CD4-positive, alpha-beta T cell (primary cell): ENCODE data around the gene COPS3. TPM values are rescaled to one million over a fixed set of nuclear protein-coding genes. Genes with fewer than 3 reads are reported as not detected.
"Not testable (repeated sequence)": the region's sequence is repeated elsewhere in the genome, so short reads cannot be mapped to it uniquely, and the experiment has no call there.

Source experiments
- ATAC-seq: fragments of 200-7000 bp; cut with Tn5 transposase; one replicate; pipeline ENCODE4 v1.10.0; 2022; ENCODE audit warnings: mild to moderate bottlenecking; ENCODE audit not compliant: poor library complexity
- CTCF ChIA-PET: fragments of 350-600 bp; sonication (Branson Sonifier 250); formaldehyde crosslinking; loops from one replicate; lab custom pipeline; 2021; ENCODE audit warnings: antibody characterized with exemption, inconsistent platforms; lab: Charles Lee
- POLR2A ChIA-PET: fragments of 350-600 bp; sonication (Branson Sonifier 250); formaldehyde crosslinking; loops from one replicate; lab custom pipeline; 2021; ENCODE audit warnings: antibody characterized with exemption, inconsistent platforms; lab: Charles Lee
- DNase-seq, 14 experiments: peaks; one replicate each; pipeline ENCODE4 v3.0.0-alpha.2; 2013 to 2020; ENCODE audit warnings: mixed read lengths in 2 of 14
- H3K27ac ChIP-seq, 2 donors: one replicate each; pipeline versions ENCODE4 v1.5.1 to v1.7.0; 2013; ENCODE audit warnings: low read length in 2 of 2, low read depth in 1 of 2, mild to moderate bottlenecking in 1 of 2
- H3K27me3 ChIP-seq, 2 experiments: 1 replicate in 1 of 2; 2 replicates in 1 of 2; pipeline versions ENCODE4 v1.6.1 to v1.7.0; 2013; ENCODE audit warnings: low read length in 2 of 2, control low read depth in 1 of 2, mild to moderate bottlenecking in 1 of 2, moderate library complexity in 1 of 2; ENCODE audit not compliant: insufficient read depth in 2 of 2, control insufficient read depth in 1 of 2
- H3K36me3 ChIP-seq: one replicate; pipeline ENCODE4 v1.6.1; 2013; ENCODE audit warnings: low read length, control low read depth; ENCODE audit not compliant: insufficient read depth
- H3K4me1 ChIP-seq: one replicate; pipeline ENCODE4 v1.6.1; 2013; ENCODE audit warnings: low read length, control low read depth; ENCODE audit not compliant: insufficient read depth
- H3K4me3 ChIP-seq: one replicate; pipeline ENCODE4 v1.5.1; 2013; ENCODE audit warnings: mild to moderate bottlenecking, low read length, moderate library complexity
- H3K9me3 ChIP-seq, 2 experiments: 1 replicate in 1 of 2; 2 replicates in 1 of 2; pipeline versions ENCODE4 v1.6.1 to v1.7.0; 2013; ENCODE audit warnings: low read length in 2 of 2, mild to moderate bottlenecking in 2 of 2, control low read depth in 1 of 2, moderate library complexity in 1 of 2; ENCODE audit not compliant: control insufficient read depth in 1 of 2, insufficient read depth in 1 of 2
- H3K27ac Mint-ChIP-seq: one replicate; pipeline ENCODE4 v1.8.0; 2020; ENCODE audit warnings: mixed read lengths
- H3K27me3 Mint-ChIP-seq: one replicate; pipeline ENCODE4 v1.8.0; 2021; ENCODE audit warnings: mixed read lengths
- H3K36me3 Mint-ChIP-seq: one replicate; pipeline ENCODE4 v1.8.0; 2021; ENCODE audit warnings: low read depth, mixed read lengths
- H3K4me1 Mint-ChIP-seq: one replicate; pipeline ENCODE4 v1.8.0; 2021; ENCODE audit warnings: low read depth, mixed read lengths
- H3K4me3 Mint-ChIP-seq: one replicate; pipeline ENCODE4 v1.8.0; 2020; ENCODE audit warnings: mild to moderate bottlenecking, mixed read lengths
- H3K9me3 Mint-ChIP-seq: one replicate; pipeline ENCODE4 v1.8.0; 2020; ENCODE audit warnings: mixed read lengths
- CTCF ChIP-seq: fragments of 200-600 bp; IDR thresholded peaks from one replicate; pipeline ENCODE4 v1.8.0; 2022; ENCODE audit warnings: antibody characterized with exemption, mild to moderate bottlenecking
- intact Hi-C, 2 experiments: fragments of 100-400 bp; cut with DNase I in 1 of 2; cut with micrococcal nuclease in 1 of 2; formaldehyde crosslinking; loops; one replicate each; pipeline versions ENCODE4 v1.15.1 to v1.9.0; 2023 to 2025; cut with DNase I, micrococcal nuclease
- total RNA-seq, 174 experiments: library from RNA in 2 of 174; stranded (reverse) in 2 of 174; gene quantifications; one replicate each; pipeline ENCODE4 v1.2.3 and lab custom pipeline; 2021 to 2026

COPS3 gene
- total RNA-seq, 2 experiments from 2014 or later: 73.1 to 75.0 TPM

- Mint-ChIP-seq H3K9me3 (no peaks in the 10 kb centered on the region), H3K4me1 (peaks cover 6% of the 10 kb centered on the region), H3K27ac (no peak overlapping the region), H3K27me3 (no peaks in the 10 kb centered on the region), H3K4me3 (no peak overlapping the region), H3K36me3 (peaks cover 73% of the 10 kb centered on the region)
- Histone ChIP-seq H3K36me3 (peaks cover 62% of the 10 kb centered on the region), H3K4me1 (peaks cover 2% of the 10 kb centered on the region), H3K4me3 (no peak overlapping the region), H3K27me3 (no peaks in the 10 kb centered on the region), H3K9me3 (no peaks in the 10 kb centered on the region), H3K27ac (no peak overlapping the region)
- POLR2A ChIA-PET: no interaction called here
- DNase-seq (no peak), ATAC-seq (no peak)
- CTCF ChIA-PET: interaction anchor here (1.5 to 1.7 kb wide), 2 partner anchors 10 to 12 kb away, joined by 4 read pairs; no protein-coding TSS in a partner anchor
- intact Hi-C loops: no loop called here
- TF ChIP-seq CTCF: no peak
Observed at GRCh38 chr17:17258011-17258410, 23.0 kb downstream of the COPS3 start.

GRCh38 chr17:17256316-17256715 lies 24.7 kb downstream of the COPS3 start:
- POLR2A ChIA-PET: interaction anchor here (0.7 to 1.8 kb wide), 2 partner anchors 20 to 22 kb away, joined by 3 to 5 read pairs; partner anchors contain the start of gene FLCN
- ATAC-seq (no peak), DNase-seq (no peak)
- Histone ChIP-seq H3K27me3 (no peaks in the 10 kb centered on the region), H3K4me3 (no peak overlapping the region), H3K9me3 (no peaks in the 10 kb centered on the region), H3K4me1 (peaks cover 2% of the 10 kb centered on the region), H3K27ac (no peak overlapping the region), H3K36me3 (peaks cover 71% of the 10 kb centered on the region)
- no peak overlapping the region for H3K27ac Mint-ChIP-seq
- H3K9me3 Mint-ChIP-seq: no peaks in the 10 kb centered on the region
- peaks cover 7% of the 10 kb centered on the region for H3K4me1 Mint-ChIP-seq
- CTCF ChIA-PET: interaction anchor here (1.0 to 1.1 kb wide), 2 partner anchors 8 to 14 kb away, joined by 3 to 4 read pairs; no protein-coding TSS in a partner anchor
- intact Hi-C loops: no loop called here
- TF ChIP-seq CTCF: no peak
- H3K4me3 Mint-ChIP-seq: no peak overlapping the region
- no peaks in the 10 kb centered on the region for H3K27me3 Mint-ChIP-seq
- peaks cover 75% of the 10 kb centered on the region for H3K36me3 Mint-ChIP-seq

- intact Hi-C loops, H3K27me3 ChIP-seq, H3K27me3 Mint-ChIP-seq, H3K27ac ChIP-seq, H3K4me1 Mint-ChIP-seq, H3K4me1 ChIP-seq, H3K27ac Mint-ChIP-seq, H3K9me3 ChIP-seq, H3K4me3 ChIP-seq, DNase-seq, H3K9me3 Mint-ChIP-seq, ATAC-seq, H3K4me3 Mint-ChIP-seq: not testable (repeated sequence)
- ChIA-PET CTCF (interaction anchor here (1.0 to 1.1 kb wide), 2 partner anchors 9 to 14 kb away, joined by 3 to 4 read pairs; no protein-coding TSS in a partner anchor), POLR2A (interaction anchor here (0.7 to 1.8 kb wide), 2 partner anchors 19 to 23 kb away, joined by 3 to 5 read pairs; partner anchors contain the start of gene FLCN)
- H3K36me3 ChIP-seq: peaks cover 67% of the 10 kb centered on the region
- peaks cover 72% of the 10 kb centered on the region for H3K36me3 Mint-ChIP-seq
Observed at GRCh38 chr17:17255689-17256088, 25.4 kb downstream of the COPS3 start.

- no peaks in the 10 kb centered on the region for H3K27me3 ChIP-seq
- DNase-seq: no peak
- Mint-ChIP-seq H3K4me1 (peaks cover 7% of the 10 kb centered on the region), H3K36me3 (peaks cover 66% of the 10 kb centered on the region), H3K27ac (no peak overlapping the region), H3K27me3 (no peaks in the 10 kb centered on the region), H3K4me3 (no peak overlapping the region), H3K9me3 (no peaks in the 10 kb centered on the region)
- ChIA-PET POLR2A (no interaction called here), CTCF (interaction anchor here (1.6 kb wide), 1 partner anchor 112 kb away, joined by 5 read pairs; no protein-coding TSS in a partner anchor)
- no peak overlapping the region for H3K27ac ChIP-seq
- no peak for TF ChIP-seq CTCF
- H3K36me3 ChIP-seq: peaks cover 63% of the 10 kb centered on the region
- H3K4me3 ChIP-seq: no peak overlapping the region
- ATAC-seq: no peak
- peaks cover 2% of the 10 kb centered on the region for H3K4me1 ChIP-seq
- no peaks in the 10 kb centered on the region for H3K9me3 ChIP-seq
- intact Hi-C loops: no loop called here
Observed at GRCh38 chr17:17254036-17254435, 27.0 kb downstream of the COPS3 start.
